IPS-18c (cell line): ENCODE measurements around the gene NFIB.

Source experiments
- H3K4me3 ChIP-seq: 2 replicates; pipeline ENCODE4 v1.7.0; 2013; ENCODE audit warnings: low read depth, mild to moderate bottlenecking, low read length, moderate library complexity; ENCODE audit not compliant: insufficient read depth
- H3K9me3 ChIP-seq: one replicate; pipeline ENCODE4 v1.6.1; 2013; ENCODE audit warnings: mild to moderate bottlenecking, low read length, moderate library complexity; ENCODE audit not compliant: control insufficient read depth, insufficient read depth

NFIB gene

DNA sequence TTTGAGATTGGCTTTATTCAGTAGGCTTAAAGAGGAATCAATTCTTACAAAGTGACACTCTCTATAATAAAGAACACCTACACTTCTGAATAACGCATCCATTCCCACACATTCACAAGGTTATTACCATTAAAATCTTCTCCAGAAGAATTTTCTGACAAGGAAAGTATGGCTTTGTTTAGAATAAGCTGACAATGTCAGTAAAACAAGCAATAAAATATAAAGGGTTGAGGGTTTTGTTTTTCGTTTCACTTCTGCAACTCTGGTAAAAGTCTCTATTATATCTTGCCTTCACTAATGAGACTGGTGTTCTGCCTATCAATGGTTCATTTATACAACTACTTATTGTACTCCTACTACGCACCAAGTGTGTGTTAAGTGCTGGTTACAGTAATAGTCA, 169.7 kb downstream of the NFIB start:
- Histone ChIP-seq H3K9me3 (no peaks in the 10 kb centered on the region), H3K4me3 (no peak overlapping the region)

DNA sequence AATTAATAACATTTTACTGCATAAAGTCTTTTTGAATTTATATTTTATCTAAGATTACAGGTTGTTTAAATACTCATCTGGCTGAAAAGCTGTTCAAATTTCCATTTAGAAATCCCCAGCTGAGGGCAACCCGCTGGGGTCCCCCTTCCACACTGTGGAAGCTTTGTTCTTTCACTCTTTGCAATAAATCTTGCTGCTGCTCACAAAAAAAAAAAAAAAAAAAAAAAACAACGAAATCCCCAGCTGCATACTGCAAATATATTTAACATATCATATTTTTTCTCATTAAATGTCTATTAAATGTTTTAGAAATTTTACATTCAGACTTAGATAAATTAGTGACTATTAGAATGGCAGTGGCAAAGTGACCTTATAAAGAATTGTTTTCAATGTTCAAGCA, 172.2 kb downstream of the NFIB start:
- Histone ChIP-seq H3K4me3 (no peak overlapping the region), H3K9me3 (no peaks in the 10 kb centered on the region)

DNA sequence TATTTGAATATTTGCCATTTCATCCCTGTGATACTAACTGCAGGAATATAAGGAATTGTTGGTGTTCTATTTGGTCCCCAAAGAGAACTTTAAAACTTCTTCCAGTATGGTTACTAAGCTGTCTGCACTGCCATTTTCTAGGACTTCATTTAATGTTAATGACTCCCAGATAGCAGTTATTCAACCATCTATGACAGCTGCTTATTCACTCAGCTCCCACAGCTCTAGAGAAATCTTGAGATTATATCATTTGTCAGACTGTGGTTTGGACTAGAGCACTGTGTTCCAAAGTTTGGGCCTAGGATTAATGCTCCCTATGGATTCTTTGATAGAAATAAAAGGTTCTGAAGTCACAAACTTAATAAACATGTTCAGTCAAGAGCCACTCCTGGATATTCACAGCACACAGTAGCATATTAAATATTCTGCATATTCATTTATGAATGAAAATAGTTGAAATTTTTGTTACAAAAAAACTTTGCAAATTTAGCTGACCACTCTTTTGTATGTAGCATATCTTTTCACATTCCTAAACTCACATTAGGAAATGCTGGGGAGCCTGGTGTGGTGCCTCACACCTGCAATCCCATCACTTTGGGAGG, 173.7 kb downstream of the NFIB start:
- Histone ChIP-seq H3K9me3 (no peaks in the 10 kb centered on the region), H3K4me3 (no peak overlapping the region)

DNA sequence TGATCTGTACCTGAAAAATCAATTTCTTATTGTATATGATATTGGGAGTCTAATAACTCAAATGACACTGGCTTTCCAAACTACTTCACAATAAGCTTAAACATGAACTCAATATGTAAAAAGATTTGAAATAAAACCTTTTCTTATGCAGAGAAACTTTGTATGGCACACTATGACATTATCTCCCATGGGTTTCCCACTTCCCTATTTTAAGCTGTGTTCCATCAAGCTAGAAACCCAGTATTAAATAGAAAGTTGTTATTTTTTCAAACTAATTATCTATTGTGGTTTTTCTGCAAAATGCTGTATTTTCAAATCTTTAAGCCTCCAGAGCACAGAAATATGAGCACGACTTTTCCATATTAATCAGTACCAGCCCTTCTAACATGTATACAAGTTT, 174.7 kb downstream of the NFIB start:
- H3K4me3 ChIP-seq, result no peak overlapping the region

DNA sequence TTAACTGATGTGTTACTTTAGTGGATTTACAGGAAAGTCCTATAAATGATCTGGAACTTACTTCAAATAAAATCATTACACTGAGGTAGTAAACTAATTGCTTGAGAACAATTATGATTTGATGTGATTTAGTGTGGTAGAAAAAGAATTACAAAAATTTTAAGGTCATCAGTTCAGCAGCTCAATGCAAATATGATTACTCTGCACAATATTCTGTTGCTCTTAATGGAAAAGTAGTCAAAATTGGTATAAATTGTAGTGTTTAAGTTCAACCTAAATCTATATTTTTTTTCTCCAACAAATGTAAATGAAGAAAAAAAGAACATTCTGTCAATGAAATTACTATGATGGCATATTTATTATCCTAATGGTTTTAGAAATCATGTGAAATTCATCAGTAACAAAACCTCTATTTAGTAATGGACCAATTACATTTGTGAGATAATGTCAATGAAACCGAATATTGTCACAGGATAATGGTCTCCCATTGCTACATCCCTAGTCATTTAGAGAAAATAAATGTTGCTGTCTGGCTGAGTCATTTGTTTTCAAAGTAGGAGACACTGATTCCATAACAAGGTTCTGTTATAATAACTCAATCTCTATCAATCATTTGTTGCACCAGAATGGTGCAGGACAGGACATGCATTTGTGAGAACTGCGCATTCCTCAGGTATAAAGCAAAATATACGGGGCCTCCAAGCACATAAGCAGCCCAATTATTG, 177.1 kb downstream of the NFIB start:
- H3K9me3 ChIP-seq, result no peaks in the 10 kb centered on the region
- H3K4me3 ChIP-seq, result no peak overlapping the region

More for the DNA sequence above, 174.7 kb downstream of the NFIB start:
- no peaks in the 10 kb centered on the region for H3K9me3 ChIP-seq

DNA sequence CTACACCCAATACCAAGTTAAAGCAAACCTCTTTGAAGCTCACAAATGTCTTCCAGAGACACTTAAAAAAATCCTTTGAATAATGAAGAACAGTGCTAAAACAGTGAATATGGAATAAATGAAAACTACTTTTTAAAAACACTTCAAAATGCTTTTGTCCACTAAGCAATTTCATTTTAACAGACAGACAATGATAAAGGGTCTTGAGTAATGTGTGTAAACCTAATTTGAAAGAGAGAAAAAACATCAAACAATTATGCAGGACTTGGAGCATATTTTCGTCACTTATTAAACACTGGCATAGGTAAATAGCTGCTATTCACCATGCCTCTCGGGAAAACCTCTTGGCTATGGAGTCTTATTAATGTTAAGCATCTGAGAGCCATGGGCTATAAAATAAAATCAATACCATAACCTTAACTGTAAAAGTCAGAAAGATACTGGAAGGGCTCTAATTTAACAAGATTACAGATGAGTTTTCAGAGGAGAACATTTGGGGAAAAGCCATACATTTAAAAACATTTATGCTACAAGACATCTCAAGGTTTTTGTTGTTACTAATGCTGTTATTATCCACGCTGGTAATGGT, 177.8 kb downstream of the NFIB start:
- H3K9me3 ChIP-seq, result no peaks in the 10 kb centered on the region
- no peak overlapping the region for H3K4me3 ChIP-seq

DNA sequence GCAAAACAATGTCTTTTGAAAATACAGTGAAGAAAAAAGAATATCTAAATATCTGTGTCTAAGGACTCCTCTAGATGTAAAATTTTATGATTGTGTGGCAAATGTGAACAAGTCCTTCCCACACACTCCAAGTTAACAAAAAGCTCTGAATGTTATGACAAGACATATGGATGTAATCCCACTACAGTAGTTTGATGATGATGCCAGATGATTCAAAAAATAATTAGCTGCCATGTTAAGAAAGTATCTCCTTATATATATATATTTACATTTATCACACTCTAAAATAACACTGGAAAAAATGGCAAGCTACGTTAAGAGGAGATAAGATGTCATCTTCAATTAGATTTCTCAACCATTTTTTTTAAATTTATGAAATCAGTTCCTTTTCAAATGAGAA, 178.5 kb downstream of the NFIB start:
- no peaks in the 10 kb centered on the region for H3K9me3 ChIP-seq
- H3K4me3 ChIP-seq, result no peak overlapping the region

DNA sequence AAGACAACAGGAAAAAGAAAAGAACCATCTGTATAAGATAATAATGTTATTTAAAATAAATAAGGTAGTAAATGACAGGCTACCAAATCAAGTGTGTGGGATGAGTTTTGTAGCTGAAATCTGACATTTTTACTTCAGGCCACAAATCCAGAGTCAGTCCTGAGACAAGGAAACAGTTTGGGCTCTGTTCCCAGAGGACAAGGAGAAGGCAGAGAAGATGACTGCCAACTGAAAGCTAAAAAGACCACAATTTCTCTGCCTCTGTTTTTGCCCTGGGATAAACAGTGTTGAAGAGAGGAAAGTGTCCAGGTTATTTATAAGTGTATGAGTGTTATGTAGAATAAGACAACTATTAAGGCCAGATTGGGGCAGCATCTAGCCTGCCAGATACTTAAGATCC, 180.5 kb downstream of the NFIB start:
- Histone ChIP-seq H3K4me3 (no peak overlapping the region), H3K9me3 (no peaks in the 10 kb centered on the region)

DNA sequence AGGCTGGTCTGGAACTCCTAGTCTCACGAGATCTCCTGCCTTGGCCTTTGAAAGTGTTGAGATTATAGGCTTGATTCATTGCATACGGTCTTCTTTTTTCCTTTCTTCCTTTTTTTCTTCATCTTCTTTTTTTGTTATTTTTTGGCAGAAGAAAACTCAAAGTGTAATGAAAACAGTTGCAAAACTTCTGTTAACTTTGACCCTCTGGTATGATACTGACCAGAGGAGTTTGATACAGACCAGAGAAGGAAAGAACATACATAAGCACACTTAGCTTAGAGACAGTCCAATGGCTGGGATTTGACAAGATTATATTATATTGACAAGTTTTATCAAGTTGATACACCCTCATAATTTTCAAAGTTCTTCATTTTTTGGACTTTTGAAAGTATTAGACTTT, 181.2 kb downstream of the NFIB start:
- Histone ChIP-seq H3K4me3 (no peak overlapping the region), H3K9me3 (no peaks in the 10 kb centered on the region)

DNA sequence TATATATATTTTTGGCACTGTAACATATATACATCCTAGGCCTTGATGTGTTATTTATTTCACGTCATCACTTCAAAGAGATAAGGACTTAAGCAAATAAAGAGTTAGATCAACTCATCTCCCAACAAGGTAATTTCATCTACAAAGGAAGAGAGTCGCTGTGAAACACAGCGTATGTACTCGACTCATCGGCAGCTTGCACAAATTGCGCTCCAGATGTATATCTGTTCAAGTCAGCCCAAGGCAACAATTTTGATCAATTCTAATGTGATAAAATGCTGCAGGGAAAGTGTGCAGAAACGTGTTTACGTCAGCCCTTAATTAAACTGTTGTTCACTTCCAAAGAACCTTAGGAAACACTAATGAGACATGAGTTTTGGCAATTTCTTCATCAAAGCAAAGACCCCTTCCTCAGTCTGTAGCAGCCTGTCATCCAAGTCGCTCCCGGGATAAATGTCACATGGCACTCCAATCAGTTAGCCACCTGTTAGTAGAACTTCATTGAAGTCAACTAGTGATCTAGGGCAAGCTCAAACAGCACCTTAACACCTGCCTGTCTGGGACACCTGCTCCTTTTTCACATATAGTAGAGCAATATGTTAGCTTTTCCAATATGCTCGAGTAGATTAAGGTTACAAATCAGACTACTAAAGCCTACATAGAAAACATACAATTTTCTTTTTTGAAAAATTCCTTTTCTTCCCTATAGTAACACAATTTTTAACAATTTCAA, 182.4 kb downstream of the NFIB start:
- no peak overlapping the region for H3K4me3 ChIP-seq
- H3K9me3 ChIP-seq, result no peaks in the 10 kb centered on the region

DNA sequence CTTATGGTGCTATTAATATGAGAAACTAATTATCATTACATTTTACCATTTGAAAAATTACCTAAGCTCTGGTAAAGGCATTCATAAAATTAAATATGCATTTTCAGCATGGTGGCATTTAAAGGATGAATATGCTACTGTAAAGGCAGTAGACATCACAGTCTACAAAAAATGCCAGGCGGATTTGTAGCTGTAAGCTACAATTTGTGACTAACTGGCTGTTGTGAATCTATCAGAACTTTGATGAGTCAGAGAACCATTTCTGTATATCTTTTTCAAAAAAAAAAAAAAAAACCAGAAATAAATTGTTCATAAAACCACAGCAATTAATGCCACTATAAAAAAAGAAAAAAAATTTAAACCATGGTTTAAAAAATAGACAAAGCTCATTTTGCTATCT, 186.3 kb downstream of the NFIB start:
- no peaks in the 10 kb centered on the region for H3K9me3 ChIP-seq

DNA sequence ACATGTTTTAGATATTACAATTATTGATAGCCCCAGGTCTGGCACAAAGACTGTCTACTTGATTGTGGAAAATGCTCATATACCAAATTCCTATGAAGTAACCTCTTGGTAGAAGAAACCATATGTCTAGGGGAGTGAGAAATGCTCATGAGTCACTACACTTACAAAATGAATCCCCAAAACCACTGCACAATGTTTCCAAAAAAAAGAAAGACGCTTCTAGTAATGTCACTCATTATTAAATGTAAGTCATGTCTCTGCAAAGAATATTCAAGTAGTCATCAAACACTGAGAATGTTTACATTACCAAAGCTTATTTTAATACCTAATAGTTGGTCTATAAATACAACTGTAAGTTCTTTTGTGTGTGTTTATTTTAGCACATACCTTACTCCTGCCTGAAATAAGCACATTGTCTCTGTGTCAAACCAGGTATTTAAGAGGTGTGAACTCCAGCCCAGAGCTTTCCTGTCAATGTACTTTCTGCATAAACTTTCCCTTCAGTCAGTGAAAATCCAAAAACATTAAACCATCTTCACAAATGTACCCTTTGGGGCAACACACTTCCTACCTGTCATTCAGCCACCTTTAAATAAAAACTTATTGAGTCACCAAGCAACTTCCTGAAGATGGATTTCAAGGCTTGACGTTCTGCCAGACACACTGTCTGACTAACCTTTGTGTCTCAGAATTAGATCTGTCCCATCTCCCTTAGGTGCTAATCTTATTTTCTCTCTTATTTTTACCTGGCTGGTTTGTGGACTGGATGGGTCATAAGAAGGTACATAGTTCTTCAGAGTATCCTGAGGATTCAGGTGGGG, 194.0 kb downstream of the NFIB start:
- Histone ChIP-seq H3K4me3 (no peak overlapping the region), H3K9me3 (no peaks in the 10 kb centered on the region)

More for the DNA sequence above, 186.3 kb downstream of the NFIB start:
- H3K4me3 ChIP-seq, result no peak overlapping the region

DNA sequence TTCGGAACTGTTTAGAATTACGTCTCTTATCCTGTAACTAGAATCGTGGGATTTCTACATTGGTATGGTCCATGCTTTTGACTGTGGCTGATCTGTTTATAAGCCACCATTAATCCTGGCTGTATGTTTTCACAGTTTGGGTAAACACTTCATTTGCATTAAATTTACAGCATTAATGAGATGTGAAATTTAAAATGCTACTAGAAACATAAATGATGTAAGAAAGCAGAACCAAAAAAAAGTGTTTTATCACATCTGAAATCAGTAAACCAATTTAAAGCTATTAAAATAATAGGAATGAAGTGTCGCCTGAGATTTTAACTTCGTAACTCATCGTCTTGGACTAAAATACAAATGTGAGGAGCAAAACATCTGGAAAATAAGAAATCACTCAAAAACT, 201.7 kb downstream of the NFIB start:
- Histone ChIP-seq H3K4me3 (no peak overlapping the region), H3K9me3 (no peaks in the 10 kb centered on the region)

DNA sequence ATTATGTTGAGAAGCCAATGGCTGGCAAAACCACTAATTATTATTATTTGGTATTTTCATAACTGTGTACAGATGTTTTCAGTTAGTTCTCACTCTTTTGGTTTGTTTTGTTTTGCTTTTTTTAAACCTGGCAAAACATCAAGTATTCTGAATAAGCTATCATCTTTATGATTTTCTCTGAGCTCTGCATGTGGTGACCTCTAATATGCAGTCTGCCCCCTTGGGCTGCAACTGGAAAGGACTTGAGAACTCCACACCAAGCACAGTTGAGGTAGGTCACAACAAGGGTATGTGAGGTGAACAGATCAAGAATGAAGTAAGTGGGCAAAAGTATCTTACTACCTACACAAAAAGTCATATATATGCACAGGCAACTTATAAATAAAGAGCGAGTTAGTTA, 202.2 kb downstream of the NFIB start:
- Histone ChIP-seq H3K4me3 (no peak overlapping the region), H3K9me3 (no peaks in the 10 kb centered on the region)

DNA sequence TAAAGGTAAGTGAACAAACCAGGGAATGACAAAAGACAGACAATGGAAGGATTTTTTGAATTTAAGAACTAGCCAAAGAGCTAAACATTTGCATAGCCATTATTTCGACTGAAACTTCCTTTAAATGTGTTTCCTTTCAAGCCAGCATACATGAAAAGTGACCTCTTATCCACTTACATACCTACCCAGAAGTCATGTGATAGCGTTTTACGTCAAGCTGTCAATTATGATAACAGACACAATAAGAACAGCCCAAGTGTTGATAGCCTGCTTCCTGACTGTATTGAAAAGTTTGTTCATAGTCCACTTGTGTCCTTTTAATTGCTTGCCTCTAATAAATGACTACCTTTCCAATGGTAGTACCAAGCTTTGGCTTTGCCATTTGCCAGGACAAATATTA, 206.0 kb downstream of the NFIB start:
- Histone ChIP-seq H3K9me3 (no peaks in the 10 kb centered on the region), H3K4me3 (no peak overlapping the region)

DNA sequence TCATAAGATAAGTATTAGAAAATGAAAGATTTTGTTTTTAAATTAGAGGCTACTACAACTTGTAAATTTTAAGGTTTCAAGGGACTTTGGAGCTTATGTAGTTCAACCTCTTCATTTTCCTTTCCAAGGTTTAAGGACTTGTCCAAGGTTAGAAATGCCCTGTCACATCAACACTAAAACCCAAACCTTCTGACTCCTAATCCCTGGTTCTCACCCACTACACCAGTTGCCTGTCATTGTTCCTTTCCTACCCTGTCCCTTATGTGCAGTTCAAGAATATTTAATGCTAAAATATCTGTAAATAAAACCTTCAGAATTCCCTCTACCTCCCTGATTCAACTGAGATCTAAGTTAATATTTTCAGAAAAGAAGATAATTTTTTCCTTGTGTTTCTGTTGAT, 206.4 kb downstream of the NFIB start:
- no peak overlapping the region for H3K4me3 ChIP-seq
- H3K9me3 ChIP-seq, result no peaks in the 10 kb centered on the region

DNA sequence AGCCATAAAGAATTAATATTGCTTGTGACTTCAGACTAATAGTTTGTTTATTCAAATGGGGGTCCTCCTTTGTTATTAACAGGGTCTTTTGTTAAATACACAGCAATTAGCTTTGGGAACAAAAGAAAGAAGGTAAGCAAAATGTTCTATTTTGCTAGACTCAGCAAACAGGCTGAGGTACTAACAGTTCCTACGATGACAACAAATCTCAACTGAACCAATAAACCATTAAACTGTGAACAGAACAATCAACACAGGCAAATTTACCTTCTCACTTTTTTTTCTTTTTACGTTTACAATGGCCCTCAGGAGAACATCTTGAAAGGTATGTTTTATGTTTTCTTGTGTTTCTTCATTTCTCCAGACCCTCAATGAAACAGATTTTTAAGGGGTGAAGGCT, 207.2 kb downstream of the NFIB start:
- H3K4me3 ChIP-seq, result no peak overlapping the region
- H3K9me3 ChIP-seq, result no peaks in the 10 kb centered on the region
